Lower leg skin (tissue), 4 donors: ENCODE measurements around the gene TBX15. TPM values are rescaled to one million over a fixed set of nuclear protein-coding genes. Genes with fewer than 3 reads are reported as not detected.

Source experiments
- DNase-seq, 2 donors: peaks; one replicate each; pipeline ENCODE4 v3.0.0-alpha.2; 2019; ENCODE audit warnings: low spot score in 2 of 2
- H3K4me3 ChIP-seq: fragments of 200-600 bp; sonication (generic); 2 replicates; pipeline ENCODE4 v1.5.1; 2017; ENCODE audit warnings: mild to moderate bottlenecking, low read depth; ENCODE audit not compliant: poor library complexity, severe bottlenecking
- POLR2A ChIP-seq, 2 donors: fragments of 450-650 bp; IDR thresholded peaks; one replicate each; pipeline ENCODE4 v1.6.1; 2016 to 2017; ENCODE audit warnings: antibody characterized with exemption in 2 of 2, mild to moderate bottlenecking in 1 of 2, moderate library complexity in 1 of 2
- WGBS, 2 donors: methylation state at CpG; one replicate each; pipeline ENCODE4 v1.1.5; 2018; 5-methylcytosine and 5-hydroxymethylcytosine counted together
- intact Hi-C: fragments of 100-400 bp; cut with DNase I; formaldehyde crosslinking; loops from one replicate; pipeline ENCODE4 v1.15.0; 2023; ENCODE audit warnings: low total_unique reads
- total RNA-seq, 4 donors: library from RNA; depleted of rRNA; stranded (reverse); fragments of >200 nt; gene quantifications; one replicate each; pipeline ENCODE4 v1.1.0, GENCODE V29; 2016
- TF ChIP-seq, protein P1 (sequence below), 3 donors: fragments of 450-650 bp; IDR thresholded peaks; one replicate each; pipeline ENCODE4 v1.5.1; 2016; ENCODE audit warnings: antibody characterized with exemption in 3 of 3, mild to moderate bottlenecking in 3 of 3, moderate library complexity in 2 of 3

Gene TBX15
- total RNA-seq, 4 donors from 2014 or later = 4.7 to 17.0 (median 5.9) TPM

DNA sequence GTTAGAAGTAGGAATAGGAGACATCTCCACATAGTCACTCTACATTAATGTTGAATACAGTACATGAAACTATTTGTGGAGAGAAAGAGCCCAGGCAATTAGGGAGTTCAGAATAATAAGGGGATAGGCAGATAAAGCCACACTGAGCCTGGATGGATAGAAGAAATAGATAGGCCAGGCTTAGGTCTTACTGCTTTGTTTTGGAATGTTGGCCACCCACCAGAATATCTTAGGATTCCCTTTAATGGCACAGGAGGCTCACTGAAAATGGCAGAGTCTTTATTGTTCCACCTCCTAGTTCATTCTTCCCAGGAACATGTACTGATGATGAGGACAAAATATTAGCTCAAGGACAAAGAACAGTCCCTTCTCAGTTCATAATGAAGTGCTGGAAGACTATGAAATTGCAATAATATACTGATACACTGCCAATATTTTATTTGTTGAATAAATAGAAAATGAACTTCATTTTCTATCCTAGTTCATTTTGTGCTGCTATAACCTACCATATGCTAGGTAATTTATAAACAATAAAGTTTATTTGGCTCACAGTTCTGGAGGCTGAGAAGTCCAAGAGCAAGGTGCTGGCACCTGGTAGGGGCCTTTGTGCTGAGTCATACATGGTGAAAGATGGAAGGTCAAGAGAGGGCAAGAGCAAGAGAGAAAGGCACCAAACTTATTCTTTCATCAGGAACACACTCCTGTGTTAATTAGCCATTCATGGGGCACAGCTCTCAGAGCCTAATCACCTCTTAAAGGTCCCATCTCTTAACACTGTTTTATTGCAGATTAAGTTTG is 87.3 kb downstream of the TBX15 start:
- intact Hi-C loops = no loop called here
- no peak for DNase-seq
- H3K4me3 ChIP-seq = no peak overlapping the region
- TF ChIP-seq, protein P1, sequence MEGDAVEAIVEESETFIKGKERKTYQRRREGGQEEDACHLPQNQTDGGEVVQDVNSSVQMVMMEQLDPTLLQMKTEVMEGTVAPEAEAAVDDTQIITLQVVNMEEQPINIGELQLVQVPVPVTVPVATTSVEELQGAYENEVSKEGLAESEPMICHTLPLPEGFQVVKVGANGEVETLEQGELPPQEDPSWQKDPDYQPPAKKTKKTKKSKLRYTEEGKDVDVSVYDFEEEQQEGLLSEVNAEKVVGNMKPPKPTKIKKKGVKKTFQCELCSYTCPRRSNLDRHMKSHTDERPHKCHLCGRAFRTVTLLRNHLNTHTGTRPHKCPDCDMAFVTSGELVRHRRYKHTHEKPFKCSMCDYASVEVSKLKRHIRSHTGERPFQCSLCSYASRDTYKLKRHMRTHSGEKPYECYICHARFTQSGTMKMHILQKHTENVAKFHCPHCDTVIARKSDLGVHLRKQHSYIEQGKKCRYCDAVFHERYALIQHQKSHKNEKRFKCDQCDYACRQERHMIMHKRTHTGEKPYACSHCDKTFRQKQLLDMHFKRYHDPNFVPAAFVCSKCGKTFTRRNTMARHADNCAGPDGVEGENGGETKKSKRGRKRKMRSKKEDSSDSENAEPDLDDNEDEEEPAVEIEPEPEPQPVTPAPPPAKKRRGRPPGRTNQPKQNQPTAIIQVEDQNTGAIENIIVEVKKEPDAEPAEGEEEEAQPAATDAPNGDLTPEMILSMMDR (IDR thresholded peaks at IDR 0.05) = no peak
- no peak for TF ChIP-seq POLR2A (IDR thresholded peaks at IDR 0.05)

DNA sequence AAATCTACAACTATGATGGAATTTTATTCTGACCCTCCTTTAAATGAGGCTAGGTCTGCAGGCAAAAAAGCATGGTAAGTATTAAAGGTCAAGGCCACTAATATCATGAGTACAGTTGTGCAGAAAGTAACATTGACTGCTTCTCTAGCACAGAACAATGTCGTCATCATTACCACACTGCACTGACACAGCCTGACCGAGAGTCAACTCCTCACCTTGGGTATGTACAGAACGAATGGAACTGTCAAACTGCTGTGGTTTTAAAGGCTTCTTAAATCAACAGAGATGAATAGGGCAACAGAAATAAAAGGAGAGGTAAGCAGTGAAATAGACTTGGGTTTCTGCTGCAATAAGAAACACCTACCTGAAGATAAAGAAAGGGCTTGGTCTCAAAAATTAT is 88.8 kb downstream of the TBX15 start:
- H3K4me3 ChIP-seq = no peak overlapping the region
- no peak for DNase-seq
- WGBS, 2 donors = 66 to 72% methylated on average over 3 of the region's 3 CpGs
- TF ChIP-seq POLR2A (IDR thresholded peaks at IDR 0.05) = no peak
- TF ChIP-seq, protein P1 (IDR thresholded peaks at IDR 0.05) = no peak
- intact Hi-C loops = no loop called here

DNA sequence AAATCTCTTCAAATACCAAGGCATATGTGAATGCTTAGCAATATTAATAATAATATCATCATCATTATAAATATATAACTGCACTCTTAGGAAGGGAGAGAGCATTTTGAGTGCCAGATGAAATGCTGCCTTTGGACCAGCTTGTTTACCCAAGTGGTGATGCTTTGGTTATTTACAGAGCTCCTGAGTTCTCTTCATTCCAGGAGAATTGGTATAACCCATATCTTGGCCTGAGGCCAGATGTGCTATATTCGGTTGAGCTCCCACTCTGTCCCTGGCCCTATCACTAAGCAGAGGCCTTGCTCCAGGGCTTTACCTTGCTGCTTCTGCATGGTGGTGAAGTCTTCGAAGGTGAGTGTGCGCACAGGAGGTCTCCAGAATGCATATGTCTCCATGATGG is 89.4 kb downstream of the TBX15 start:
- 78 to 80% methylated on average over 3 of the region's 3 CpGs for WGBS, 2 donors
- intact Hi-C loops = no loop called here
- DNase-seq = no peak
- no peak for TF ChIP-seq POLR2A (IDR thresholded peaks at IDR 0.05)
- TF ChIP-seq, protein P1 (IDR thresholded peaks at IDR 0.05) = no peak
- no peak overlapping the region for H3K4me3 ChIP-seq

DNA sequence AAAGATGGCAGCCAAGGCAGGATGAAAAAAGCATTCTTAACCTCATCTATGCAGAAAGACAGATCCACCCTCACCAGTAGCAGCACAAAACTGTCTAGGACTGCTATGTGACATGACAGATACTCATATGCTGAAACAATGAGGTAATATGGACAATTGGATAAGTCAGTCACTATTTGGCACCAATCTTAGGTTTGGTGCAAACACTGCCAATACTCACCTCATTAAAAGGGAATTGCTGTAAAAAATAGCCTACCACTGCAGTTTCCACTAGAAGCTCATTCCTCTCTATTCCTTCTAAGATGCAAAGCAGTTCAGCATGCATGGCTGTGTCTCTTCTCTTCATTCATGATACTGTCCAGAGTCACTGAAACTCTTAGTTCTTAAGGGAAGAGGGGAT is 91.7 kb downstream of the TBX15 start:
- DNase-seq = no peak
- intact Hi-C loops = no loop called here
- TF ChIP-seq POLR2A (IDR thresholded peaks at IDR 0.05) = no peak
- TF ChIP-seq, protein P1 (IDR thresholded peaks at IDR 0.05) = no peak
- H3K4me3 ChIP-seq = no peak overlapping the region

DNA sequence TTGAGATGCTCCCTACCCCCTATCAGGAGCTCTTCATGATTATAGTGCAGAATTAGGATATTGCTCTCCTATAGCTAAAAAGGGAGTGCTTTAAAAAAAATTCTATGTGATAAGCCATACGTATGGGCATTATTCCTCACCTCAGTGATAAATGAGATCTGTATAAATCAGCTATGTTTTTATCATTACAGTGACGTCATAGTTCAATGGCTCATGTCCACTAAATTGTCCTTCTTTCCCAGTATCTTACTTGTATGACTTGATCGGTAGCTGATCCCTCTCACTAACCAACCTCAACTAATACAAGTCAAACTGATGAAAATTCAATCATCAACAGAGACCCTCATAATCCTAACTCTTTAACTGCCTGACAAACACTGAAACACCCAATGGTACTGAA is 93.3 kb downstream of the TBX15 start:
- TF ChIP-seq POLR2A (IDR thresholded peaks at IDR 0.05) = no peak
- TF ChIP-seq, protein P1 (IDR thresholded peaks at IDR 0.05) = no peak
- 92 to 93% methylated on average over 3 of the region's 3 CpGs for WGBS, 2 donors
- DNase-seq = no peak
- intact Hi-C loops = no loop called here
- no peak overlapping the region for H3K4me3 ChIP-seq
